AG04450 (cell line): ENCODE measurements around the gene KDM2B. TPM values are rescaled to one million over a fixed set of nuclear protein-coding genes. Genes with fewer than 3 reads are reported as not detected.
A peak's percentile ranks its signal among the peaks of the same experiment; 100 is the strongest.

Source experiments
- CTCF ChIA-PET: fragments of 300-600, 350-600 bp; formaldehyde crosslinking; extraction: SDS; loops from one replicate; lab custom pipeline; 2022; ENCODE audit warnings: antibody characterized with exemption, inconsistent platforms; lab: Charles Lee
- POLR2A ChIA-PET: fragments of 350-600 bp; formaldehyde crosslinking; extraction: SDS; loops from one replicate; lab custom pipeline; 2021; ENCODE audit warnings: antibody characterized with exemption, inconsistent platforms; lab: Yijun Ruan, JAX
- DNase-seq: peaks from one replicate; pipeline ENCODE4 v3.0.0-alpha.2; 2011; ENCODE audit warnings: low read depth, low spot score
- H3K27ac ChIP-seq: one replicate; pipeline ENCODE4 v1.5.1; 2012; ENCODE audit warnings: low read depth, low read length, control low read depth
- H3K27me3 ChIP-seq: one replicate; pipeline ENCODE4 v1.6.0; 2012; ENCODE audit warnings: low read length; ENCODE audit not compliant: control insufficient read depth, insufficient read depth
- H3K4me3 ChIP-seq: 2 replicates; pipeline ENCODE4 v1.5.1; 2011; ENCODE audit warnings: mild to moderate bottlenecking, low read depth, low read length, control low read depth
- H3K9me3 ChIP-seq: 2 replicates; pipeline ENCODE4 v1.5.1; 2012; ENCODE audit warnings: low read length; ENCODE audit not compliant: control insufficient read depth, insufficient read depth
- polyA plus RNA-seq: library from polyadenylated mRNA; depleted of rRNA; stranded (reverse); fragments of >200 nt; gene quantifications from 2 replicates; pipeline ENCODE4 v1.2.3, GENCODE V29; 2011
- TF ChIP-seq, protein P1 (sequence below): IDR thresholded peaks from 2 replicates; pipeline ENCODE4 v1.5.1; 2011; ENCODE audit warnings: low read depth, low read length, control low read depth, inconsistent platforms

KDM2B gene
- polyA plus RNA-seq, 1 experiment: 12.9 TPM

DNA sequence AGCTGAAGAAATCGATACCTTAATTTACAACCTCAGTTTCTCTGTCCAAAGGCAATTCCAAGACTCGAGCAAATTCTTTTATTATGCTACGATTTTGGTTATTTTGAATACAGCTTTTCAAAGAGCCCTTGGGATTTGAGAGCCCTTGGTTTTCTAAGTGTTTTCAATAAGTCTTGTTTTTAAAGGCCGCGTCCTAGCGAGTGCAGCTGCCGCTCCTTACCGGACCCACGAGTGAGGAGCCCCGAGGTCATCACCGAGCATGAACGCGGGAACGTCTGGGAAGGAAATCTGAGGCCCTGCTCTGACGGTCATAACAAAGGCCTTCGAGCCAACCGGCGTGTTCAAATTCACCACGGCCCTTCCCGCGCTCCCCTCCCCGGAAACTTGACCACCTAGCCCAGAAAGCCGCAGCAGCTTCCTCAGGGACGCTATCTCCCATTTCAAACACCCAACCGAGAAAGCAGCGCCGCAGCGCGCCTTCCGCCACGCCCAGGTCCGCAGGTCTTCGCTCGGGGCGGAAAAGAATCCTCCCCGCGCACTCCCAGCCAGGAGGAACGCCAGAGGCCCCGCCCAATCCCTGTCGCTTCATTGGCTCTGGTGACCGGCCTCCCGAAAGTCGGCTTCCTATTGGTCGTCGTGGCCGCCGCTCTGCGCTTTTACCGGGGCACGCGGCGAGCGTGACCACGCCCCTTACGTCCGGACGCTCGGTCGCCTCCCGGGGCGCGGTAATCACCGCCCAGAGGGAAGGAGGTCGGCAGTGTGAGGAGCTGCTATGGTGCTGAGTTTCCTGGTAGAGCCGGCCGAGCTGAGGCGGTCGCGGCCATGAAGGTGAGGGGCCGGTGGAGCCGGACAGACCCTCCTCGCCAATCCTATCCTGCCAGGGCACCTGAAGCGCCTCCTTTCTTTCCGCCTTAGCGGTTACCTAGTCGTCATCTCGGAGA, 181.2 kb downstream of the KDM2B start, which contains the start of gene RNF34:
TSS of gene RNF34 (plus strand) at position 728 of the 941 bp plus-strand sequence. CDS start at position 823, 95 bp downstream.
- peak; percentile 94 for DNase-seq
- TF ChIP-seq, protein P1, sequence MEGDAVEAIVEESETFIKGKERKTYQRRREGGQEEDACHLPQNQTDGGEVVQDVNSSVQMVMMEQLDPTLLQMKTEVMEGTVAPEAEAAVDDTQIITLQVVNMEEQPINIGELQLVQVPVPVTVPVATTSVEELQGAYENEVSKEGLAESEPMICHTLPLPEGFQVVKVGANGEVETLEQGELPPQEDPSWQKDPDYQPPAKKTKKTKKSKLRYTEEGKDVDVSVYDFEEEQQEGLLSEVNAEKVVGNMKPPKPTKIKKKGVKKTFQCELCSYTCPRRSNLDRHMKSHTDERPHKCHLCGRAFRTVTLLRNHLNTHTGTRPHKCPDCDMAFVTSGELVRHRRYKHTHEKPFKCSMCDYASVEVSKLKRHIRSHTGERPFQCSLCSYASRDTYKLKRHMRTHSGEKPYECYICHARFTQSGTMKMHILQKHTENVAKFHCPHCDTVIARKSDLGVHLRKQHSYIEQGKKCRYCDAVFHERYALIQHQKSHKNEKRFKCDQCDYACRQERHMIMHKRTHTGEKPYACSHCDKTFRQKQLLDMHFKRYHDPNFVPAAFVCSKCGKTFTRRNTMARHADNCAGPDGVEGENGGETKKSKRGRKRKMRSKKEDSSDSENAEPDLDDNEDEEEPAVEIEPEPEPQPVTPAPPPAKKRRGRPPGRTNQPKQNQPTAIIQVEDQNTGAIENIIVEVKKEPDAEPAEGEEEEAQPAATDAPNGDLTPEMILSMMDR: no peak
- POLR2A ChIA-PET: interaction anchor here (0.8 to 3.2 kb wide), 6 partner anchors 8 to 48 kb away, joined by 3 to 35 read pairs (median 5); partner anchors contain the start of gene ANAPC5
- CTCF ChIA-PET: interaction anchor here (1.5 to 3.4 kb wide), 2 partner anchors 17 to 65 kb away, joined by 4 to 18 read pairs; no protein-coding TSS in a partner anchor
- H3K4me3 ChIP-seq: peak within 1 kb of the TSS; percentile 86
- H3K27me3 ChIP-seq: no peaks in the 10 kb centered on the region
- H3K9me3 ChIP-seq: no peaks in the 10 kb centered on the region; the same call in 1 of the 2 replicates
- H3K27ac ChIP-seq: peak within 1 kb of the TSS; percentile 85

DNA sequence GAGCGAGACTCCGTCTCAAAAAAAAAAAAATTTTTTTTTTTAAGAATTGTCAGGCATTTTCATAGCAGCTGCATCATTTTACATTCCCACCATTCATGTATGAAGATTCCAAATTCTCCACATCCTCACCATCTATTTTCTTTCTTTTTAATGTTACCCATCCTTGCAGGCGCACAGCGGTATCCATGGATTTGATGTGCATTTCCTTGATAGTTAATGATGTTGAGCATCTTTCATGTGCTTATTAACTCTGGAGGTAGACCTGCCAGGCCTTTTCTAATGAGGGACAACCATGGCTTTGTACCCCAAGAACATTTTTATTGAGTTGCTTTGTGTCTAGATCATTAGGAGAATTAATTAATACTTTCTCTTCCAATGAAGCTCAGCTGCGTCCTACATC, 182.5 kb downstream of the KDM2B start:
- ChIA-PET CTCF (interaction anchor here (3.4 kb wide), 1 partner anchor 63 kb away, joined by 18 read pairs; no protein-coding TSS in a partner anchor), POLR2A (no interaction called here)
- no peak for DNase-seq
- TF ChIP-seq, protein P1: no peak
- Histone ChIP-seq H3K27ac (no peak overlapping the region), H3K27me3 (no peaks in the 10 kb centered on the region), H3K9me3 (no peaks in the 10 kb centered on the region; the same call in 1 of the 2 replicates), H3K4me3 (no peak overlapping the region)

DNA sequence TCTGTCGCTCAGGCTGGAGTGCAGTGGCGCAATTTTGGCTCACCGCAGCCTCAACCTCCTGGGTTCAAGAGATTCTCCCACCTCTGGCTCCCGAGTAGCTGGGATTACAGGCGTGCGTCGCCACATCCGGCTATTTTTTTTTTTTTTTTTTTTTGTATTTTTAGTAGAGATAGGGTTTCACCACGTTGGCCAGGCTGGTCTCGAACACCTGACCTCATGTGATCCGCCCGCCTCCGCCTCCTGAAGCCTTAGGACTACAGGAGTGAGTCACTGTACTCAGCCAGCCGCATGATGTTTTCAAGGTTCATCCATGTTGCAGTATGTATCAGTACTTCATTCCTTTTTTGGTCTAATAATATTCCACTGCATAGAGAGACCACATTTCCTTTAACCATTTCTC, 183.3 kb downstream of the KDM2B start:
- H3K27ac ChIP-seq: no peak overlapping the region
- no peaks in the 10 kb centered on the region; the same call in 1 of the 2 replicates for H3K9me3 ChIP-seq
- H3K27me3 ChIP-seq: no peaks in the 10 kb centered on the region
- TF ChIP-seq, protein P1: no peak
- DNase-seq: no peak
- POLR2A ChIA-PET: no interaction called here
- CTCF ChIA-PET: interaction anchor here (0.6 kb wide), 1 partner anchor 1069 kb away, joined by 5 read pairs; no protein-coding TSS in a partner anchor
- H3K4me3 ChIP-seq: no peak overlapping the region

DNA sequence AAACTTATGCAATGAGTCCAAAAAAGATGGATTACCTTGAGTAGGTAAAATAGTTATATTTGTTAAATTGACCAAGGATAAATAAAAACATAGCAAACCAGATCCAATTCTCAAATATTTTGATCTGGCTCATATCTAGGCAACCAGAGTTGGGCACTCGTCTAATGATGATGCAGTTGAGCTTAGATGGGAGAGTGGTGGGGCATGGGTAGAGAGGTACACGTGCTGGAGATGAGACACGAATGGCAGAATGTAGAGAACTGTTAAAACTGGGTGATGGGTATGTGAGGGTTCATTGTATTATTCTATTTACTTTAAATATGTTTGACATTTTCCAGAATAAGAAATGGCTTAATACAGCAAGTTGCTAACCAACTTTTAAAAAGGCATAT, 188.5 kb downstream of the KDM2B start:
- Histone ChIP-seq H3K4me3 (no peak overlapping the region), H3K9me3 (no peaks in the 10 kb centered on the region), H3K27me3 (no peaks in the 10 kb centered on the region), H3K27ac (no peak overlapping the region)
- POLR2A ChIA-PET: interaction anchor here (1.8 kb wide), 1 partner anchor 8 kb away, joined by 5 read pairs; the partner anchor contains the start of gene RNF34
- DNase-seq: no peak
- TF ChIP-seq, protein P1: no peak
- CTCF ChIA-PET: interaction anchor here (0.9 to 1.3 kb wide), 3 partner anchors 9 to 57 kb away, joined by 3 to 8 read pairs (median 5); no protein-coding TSS in a partner anchor
